GM18520 (cell line): ENCODE results near the gene GFAP.
A peak's percentile ranks its signal among the peaks of the same experiment; 100 is the strongest.

Experiments used
- ATAC-seq: cut with Tn5 transposase; IDR thresholded peaks from one replicate; pipeline ENCODE4 v1.9.1; 2021; ENCODE audit not compliant: unreplicated experiment

Gene GFAP

GRCh38 chr17:44903012-44903685 is 12.2 kb downstream of the GFAP start:
- no peak for ATAC-seq

GRCh38 chr17:44902135-44902760 is 13.1 kb downstream of the GFAP start:
- no peak for ATAC-seq

GRCh38 chr17:44901411-44901921 is 13.8 kb downstream of the GFAP start:
- ATAC-seq = no peak

GRCh38 chr17:44900894-44901293 is 14.4 kb downstream of the GFAP start:
- ATAC-seq = no peak

- ATAC-seq = peak; percentile 45
Observed at GRCh38 chr17:44899074-44899782, 16.1 kb downstream of the GFAP start, which contains the start of gene EFTUD2. EFTUD2 (minus strand) TSS chr17:44899445; CDS start chr17:44894521, 4,924 bp downstream.

- ATAC-seq = no peak
Observed at GRCh38 chr17:44898768-44899073, 16.6 kb downstream of the GFAP start.

GRCh38 chr17:44894642-44895041 is 20.7 kb downstream of the GFAP start:
- no peak for ATAC-seq

GRCh38 chr17:44892250-44892649 is 23.1 kb downstream of the GFAP start:
- no peak for ATAC-seq

- no peak for ATAC-seq
Observed at GRCh38 chr17:44889003-44889402, 26.3 kb downstream of the GFAP start.

GRCh38 chr17:44887971-44888954 is 27.0 kb downstream of the GFAP start:
- ATAC-seq = no peak

GRCh38 chr17:44887016-44887415 is 28.3 kb downstream of the GFAP start:
- ATAC-seq = no peak

- no peak for ATAC-seq
Observed at GRCh38 chr17:44884941-44885340, 30.4 kb downstream of the GFAP start.

GRCh38 chr17:44881145-44881544 is 34.2 kb downstream of the GFAP start:
- no peak for ATAC-seq

- ATAC-seq = no peak
Observed at GRCh38 chr17:44880062-44880461, 35.2 kb downstream of the GFAP start.

GRCh38 chr17:44879376-44879775 is 35.9 kb downstream of the GFAP start:
- no peak for ATAC-seq

GRCh38 chr17:44878627-44879221 is 36.6 kb downstream of the GFAP start:
- ATAC-seq = no peak

GRCh38 chr17:44877121-44877520 is 38.2 kb downstream of the GFAP start:
- ATAC-seq = no peak

GRCh38 chr17:44875761-44876160 is 39.5 kb downstream of the GFAP start:
- no peak for ATAC-seq

- no peak for ATAC-seq
Observed at GRCh38 chr17:44872131-44872768, 43.0 kb downstream of the GFAP start.

- ATAC-seq = no peak
Observed at GRCh38 chr17:44871556-44871955, 43.7 kb downstream of the GFAP start.
